SK-N-SH treated with all-trans-retinoic acid at 6 μM for 48 hours (cell line): Measurements from ENCODE around the gene RCOR1.

ENCODE experiments used
- GLIS3 ChIP-seq: fragments of 250-450 bp; sonication (Bioruptor Pico); IDR thresholded peaks from 2 replicates; pipeline ENCODE4 v1.5.0; 2020; ENCODE audit warnings: mild to moderate bottlenecking, moderate library complexity
- ZFP3 ChIP-seq: fragments of 250-450 bp; sonication (Bioruptor Pico); IDR thresholded peaks from 2 replicates; pipeline ENCODE4 v1.5.0; 2020; ENCODE audit warnings: mild to moderate bottlenecking, moderate library complexity
- ZNF565 ChIP-seq: fragments of 450-650 bp; formaldehyde crosslinking; conservative IDR thresholded peaks from 2 replicates; pipeline ENCODE4 v1.5.0; 2020; ENCODE audit warnings: low read depth, mild to moderate bottlenecking, moderate library complexity
- TF ChIP-seq, protein P1 (sequence below): fragments of 250-450 bp; sonication (Bioruptor Pico); IDR thresholded peaks from 2 replicates; pipeline ENCODE4 v1.5.1; 2020; ENCODE audit warnings: low read depth, mild to moderate bottlenecking, moderate library complexity
- TF ChIP-seq, protein P2 (sequence below): fragments of 250-450 bp; sonication (Bioruptor Pico); IDR thresholded peaks from 2 replicates; pipeline ENCODE4 v1.8.0; 2020; ENCODE audit warnings: mild to moderate bottlenecking, moderate library complexity, borderline replicate concordance
- TF ChIP-seq, protein P3 (sequence below): fragments of 250-450 bp; sonication (Bioruptor Pico); IDR thresholded peaks from 2 replicates; pipeline ENCODE4 v1.5.1; 2021; ENCODE audit warnings: mild to moderate bottlenecking, moderate library complexity

GRCh38 chr14:102571043-102571442 is 21.4 kb upstream of the RCOR1 start:
- TF ChIP-seq, protein P1, sequence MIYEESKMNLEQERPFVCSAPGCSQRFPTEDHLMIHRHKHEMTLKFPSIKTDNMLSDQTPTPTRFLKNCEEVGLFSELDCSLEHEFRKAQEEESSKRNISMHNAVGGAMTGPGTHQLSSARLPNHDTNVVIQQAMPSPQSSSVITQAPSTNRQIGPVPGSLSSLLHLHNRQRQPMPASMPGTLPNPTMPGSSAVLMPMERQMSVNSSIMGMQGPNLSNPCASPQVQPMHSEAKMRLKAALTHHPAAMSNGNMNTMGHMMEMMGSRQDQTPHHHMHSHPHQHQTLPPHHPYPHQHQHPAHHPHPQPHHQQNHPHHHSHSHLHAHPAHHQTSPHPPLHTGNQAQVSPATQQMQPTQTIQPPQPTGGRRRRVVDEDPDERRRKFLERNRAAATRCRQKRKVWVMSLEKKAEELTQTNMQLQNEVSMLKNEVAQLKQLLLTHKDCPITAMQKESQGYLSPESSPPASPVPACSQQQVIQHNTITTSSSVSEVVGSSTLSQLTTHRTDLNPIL (CRISPR knock-in tag), result no peak
- TF ChIP-seq, protein P2, sequence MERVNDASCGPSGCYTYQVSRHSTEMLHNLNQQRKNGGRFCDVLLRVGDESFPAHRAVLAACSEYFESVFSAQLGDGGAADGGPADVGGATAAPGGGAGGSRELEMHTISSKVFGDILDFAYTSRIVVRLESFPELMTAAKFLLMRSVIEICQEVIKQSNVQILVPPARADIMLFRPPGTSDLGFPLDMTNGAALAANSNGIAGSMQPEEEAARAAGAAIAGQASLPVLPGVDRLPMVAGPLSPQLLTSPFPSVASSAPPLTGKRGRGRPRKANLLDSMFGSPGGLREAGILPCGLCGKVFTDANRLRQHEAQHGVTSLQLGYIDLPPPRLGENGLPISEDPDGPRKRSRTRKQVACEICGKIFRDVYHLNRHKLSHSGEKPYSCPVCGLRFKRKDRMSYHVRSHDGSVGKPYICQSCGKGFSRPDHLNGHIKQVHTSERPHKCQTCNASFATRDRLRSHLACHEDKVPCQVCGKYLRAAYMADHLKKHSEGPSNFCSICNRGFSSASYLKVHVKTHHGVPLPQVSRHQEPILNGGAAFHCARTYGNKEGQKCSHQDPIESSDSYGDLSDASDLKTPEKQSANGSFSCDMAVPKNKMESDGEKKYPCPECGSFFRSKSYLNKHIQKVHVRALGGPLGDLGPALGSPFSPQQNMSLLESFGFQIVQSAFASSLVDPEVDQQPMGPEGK (CRISPR knock-in tag), result no peak
- TF ChIP-seq ZNF565 (CRISPR knock-in tag) (no peak), GLIS3 (CRISPR knock-in tag) (no peak), ZFP3 (CRISPR knock-in tag) (no peak)
- TF ChIP-seq, protein P3, sequence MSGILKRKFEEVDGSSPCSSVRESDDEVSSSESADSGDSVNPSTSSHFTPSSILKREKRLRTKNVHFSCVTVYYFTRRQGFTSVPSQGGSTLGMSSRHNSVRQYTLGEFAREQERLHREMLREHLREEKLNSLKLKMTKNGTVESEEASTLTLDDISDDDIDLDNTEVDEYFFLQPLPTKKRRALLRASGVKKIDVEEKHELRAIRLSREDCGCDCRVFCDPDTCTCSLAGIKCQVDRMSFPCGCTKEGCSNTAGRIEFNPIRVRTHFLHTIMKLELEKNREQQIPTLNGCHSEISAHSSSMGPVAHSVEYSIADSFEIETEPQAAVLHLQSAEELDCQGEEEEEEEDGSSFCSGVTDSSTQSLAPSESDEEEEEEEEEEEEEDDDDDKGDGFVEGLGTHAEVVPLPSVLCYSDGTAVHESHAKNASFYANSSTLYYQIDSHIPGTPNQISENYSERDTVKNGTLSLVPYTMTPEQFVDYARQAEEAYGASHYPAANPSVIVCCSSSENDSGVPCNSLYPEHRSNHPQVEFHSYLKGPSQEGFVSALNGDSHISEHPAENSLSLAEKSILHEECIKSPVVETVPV (CRISPR knock-in tag), result no peak
